Stomach (tissue), 4 donors: ENCODE data around the gene COX4I2.

Source experiments
- POLR2A ChIP-seq, 4 donors: fragments of 450-650 bp; IDR thresholded peaks; one replicate each; pipeline ENCODE4 v1.6.1; 2016; ENCODE audit warnings: antibody characterized with exemption in 4 of 4, control low read depth in 2 of 4, mild to moderate bottlenecking in 1 of 4, moderate library complexity in 1 of 4
- POLR2AphosphoS5 ChIP-seq, 3 donors: sonication (generic); formaldehyde crosslinking; IDR thresholded peaks; one replicate each; pipeline ENCODE4 v1.6.1; 2016; ENCODE audit warnings: antibody characterized with exemption in 3 of 3
- TF ChIP-seq, protein P1 (sequence below), 7 experiments: fragments of 450-650 bp in 4 of 7; fragments of 200-600 bp in 3 of 7; sonication (generic) in 3 of 7; IDR thresholded peaks; one replicate each; pipeline ENCODE4 v1.5.1; 2016 to 2019; ENCODE audit warnings: antibody characterized with exemption in 7 of 7, control low read depth in 2 of 7, mild to moderate bottlenecking in 1 of 7

GRCh38 chr20:31606804-31607639, 30.7 kb upstream of the COX4I2 start:
- TF ChIP-seq, protein P1, sequence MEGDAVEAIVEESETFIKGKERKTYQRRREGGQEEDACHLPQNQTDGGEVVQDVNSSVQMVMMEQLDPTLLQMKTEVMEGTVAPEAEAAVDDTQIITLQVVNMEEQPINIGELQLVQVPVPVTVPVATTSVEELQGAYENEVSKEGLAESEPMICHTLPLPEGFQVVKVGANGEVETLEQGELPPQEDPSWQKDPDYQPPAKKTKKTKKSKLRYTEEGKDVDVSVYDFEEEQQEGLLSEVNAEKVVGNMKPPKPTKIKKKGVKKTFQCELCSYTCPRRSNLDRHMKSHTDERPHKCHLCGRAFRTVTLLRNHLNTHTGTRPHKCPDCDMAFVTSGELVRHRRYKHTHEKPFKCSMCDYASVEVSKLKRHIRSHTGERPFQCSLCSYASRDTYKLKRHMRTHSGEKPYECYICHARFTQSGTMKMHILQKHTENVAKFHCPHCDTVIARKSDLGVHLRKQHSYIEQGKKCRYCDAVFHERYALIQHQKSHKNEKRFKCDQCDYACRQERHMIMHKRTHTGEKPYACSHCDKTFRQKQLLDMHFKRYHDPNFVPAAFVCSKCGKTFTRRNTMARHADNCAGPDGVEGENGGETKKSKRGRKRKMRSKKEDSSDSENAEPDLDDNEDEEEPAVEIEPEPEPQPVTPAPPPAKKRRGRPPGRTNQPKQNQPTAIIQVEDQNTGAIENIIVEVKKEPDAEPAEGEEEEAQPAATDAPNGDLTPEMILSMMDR (IDR thresholded peaks at IDR 0.05) = no peak
- TF ChIP-seq POLR2AphosphoS5 (IDR thresholded peaks at IDR 0.05) (peak in 2 of 3 donors; percentile 39 to 70), POLR2A (IDR thresholded peaks at IDR 0.05) (no peak)
